Measurements from ENCODE around the gene BGLAP.

Gene BGLAP

GRCh38 chr1:156258859-156259258 is 16.9 kb downstream of the BGLAP start:
- no peak overlapping the region for H3K4me3 ChIP-seq (ENCODE audit: low read depth, low read length)
- no peak for TF ChIP-seq CTCF (IDR thresholded peaks at IDR 0.05; ENCODE audit: low read depth, low read length)

- H3K4me3 ChIP-seq (ENCODE audit: low read depth, low read length) = no peak overlapping the region
- TF ChIP-seq CTCF (IDR thresholded peaks at IDR 0.05; ENCODE audit: low read depth, low read length) = no peak
Measured at GRCh38 chr1:156259805-156260204, 17.8 kb downstream of the BGLAP start.

- TF ChIP-seq CTCF (IDR thresholded peaks at IDR 0.05; ENCODE audit: low read depth, low read length) = no peak
- H3K4me3 ChIP-seq (ENCODE audit: low read depth, low read length) = no peak overlapping the region
Measured at GRCh38 chr1:156260896-156261295, 18.9 kb downstream of the BGLAP start.

GRCh38 chr1:156262461-156263287 is 20.7 kb downstream of the BGLAP start:
- no peak for TF ChIP-seq CTCF (IDR thresholded peaks at IDR 0.05; ENCODE audit: low read depth, low read length)
- H3K4me3 ChIP-seq (ENCODE audit: low read depth, low read length) = no peak overlapping the region

- H3K4me3 ChIP-seq (ENCODE audit: low read depth, low read length) = no peak overlapping the region
- TF ChIP-seq CTCF (IDR thresholded peaks at IDR 0.05; ENCODE audit: low read depth, low read length) = no peak
Measured at GRCh38 chr1:156263288-156263655, 21.3 kb downstream of the BGLAP start.

DNA sequence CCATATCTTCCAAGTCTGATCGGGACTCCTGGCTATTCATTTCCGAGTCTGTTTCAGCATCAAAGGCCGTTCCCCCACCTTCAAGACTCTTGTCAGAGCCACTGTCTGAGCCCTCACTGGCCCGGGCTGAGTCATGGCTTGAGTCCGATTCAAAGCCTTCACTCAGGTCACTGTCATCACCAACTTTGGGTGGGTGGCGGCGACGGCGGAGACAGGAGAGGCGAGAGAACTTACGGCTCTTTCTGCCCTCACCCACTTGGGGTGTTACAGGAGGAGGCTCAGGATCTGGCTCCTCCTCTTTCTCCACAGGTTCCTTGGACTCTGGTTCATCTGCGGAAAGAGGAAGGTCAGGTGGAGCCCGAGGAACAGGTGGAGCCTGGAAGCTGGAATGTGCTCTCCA is 24.1 kb downstream of the BGLAP start:
- TF ChIP-seq CTCF (IDR thresholded peaks at IDR 0.05; ENCODE audit: low read depth, low read length) = no peak
- H3K4me3 ChIP-seq (ENCODE audit: low read depth, low read length) = no peak overlapping the region

GRCh38 chr1:156268336-156268735 is 26.4 kb downstream of the BGLAP start:
- no peak for TF ChIP-seq CTCF (IDR thresholded peaks at IDR 0.05; ENCODE audit: low read depth, low read length)
- no peak overlapping the region for H3K4me3 ChIP-seq (ENCODE audit: low read depth, low read length)
